ENCODE data around the gene CORO7. TPM values are rescaled to one million over a fixed set of nuclear protein-coding genes. Genes with fewer than 3 reads are reported as not detected.

The CORO7 gene
- total RNA-seq, 1 donor from 2014 or later: 52.4 TPM

- Histone ChIP-seq H3K36me3 (peaks cover 31% of the 10 kb centered on the region), H3K4me3 (no peak overlapping the region), H3K27me3 (no peaks in the 10 kb centered on the region), H3K9me3 (no peaks in the 10 kb centered on the region), H3K4me1 (peaks cover 45% of the 10 kb centered on the region), H3K27ac (peak overlapping the region; percentile 36)
- ATAC-seq (no peak), DNase-seq (no peak)
- intact Hi-C loops (cut with DNase I): no loop called here
- no peak for TF ChIP-seq CTCF (IDR thresholded peaks at IDR 0.05)
These were observed 38.2 kb downstream of the CORO7 start for GRCh38 chr16:4378161-4378666.

DNA sequence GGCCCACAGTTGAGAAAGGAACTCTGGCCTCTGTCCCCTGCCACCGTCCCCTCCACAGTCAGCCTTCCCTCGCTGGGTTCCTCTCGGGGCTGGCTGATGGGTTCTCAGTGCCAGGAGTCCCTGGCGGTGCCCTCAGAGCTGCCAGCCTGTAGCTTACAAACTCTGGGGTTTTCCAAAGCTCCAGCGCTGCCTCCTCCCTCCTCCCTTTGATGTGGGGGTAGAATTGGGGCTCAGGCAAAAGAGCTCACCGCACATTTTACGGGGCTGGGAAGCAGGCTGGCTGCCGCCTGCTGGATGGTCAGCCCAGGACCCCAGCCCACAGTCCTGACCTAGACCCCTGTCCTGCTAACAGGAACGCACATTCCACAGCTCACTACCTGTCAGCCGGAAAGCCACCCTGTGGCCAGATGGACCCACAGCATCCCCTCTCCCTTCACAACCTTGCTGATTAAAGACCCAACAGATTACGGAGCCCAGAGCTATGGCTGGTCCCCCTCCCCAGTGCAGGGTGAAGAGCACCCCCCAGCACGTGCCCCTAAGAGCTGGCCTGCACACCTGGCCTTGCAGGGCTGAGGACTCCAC lies 38.7 kb downstream of the CORO7 start:
- Histone ChIP-seq H3K9me3 (no peaks in the 10 kb centered on the region), H3K27ac (peak overlapping the region; percentile 36), H3K4me1 (peaks cover 51% of the 10 kb centered on the region), H3K4me3 (no peak overlapping the region), H3K27me3 (no peaks in the 10 kb centered on the region), H3K36me3 (peaks cover 26% of the 10 kb centered on the region)
- DNase-seq (no peak), ATAC-seq (no peak)
- TF ChIP-seq CTCF (IDR thresholded peaks at IDR 0.05): no peak
- intact Hi-C loops (cut with DNase I): no loop called here

- Histone ChIP-seq H3K4me3 (no peak overlapping the region), H3K27ac (peak overlapping the region; percentile 82), H3K27me3 (no peaks in the 10 kb centered on the region), H3K36me3 (peaks cover 19% of the 10 kb centered on the region), H3K4me1 (peaks cover 57% of the 10 kb centered on the region), H3K9me3 (no peaks in the 10 kb centered on the region)
- TF ChIP-seq CTCF (IDR thresholded peaks at IDR 0.05): no peak
- intact Hi-C loops (cut with DNase I): no loop called here
- no peak for DNase-seq
- ATAC-seq: no peak
These were observed 39.4 kb downstream of the CORO7 start for GRCh38 chr16:4376893-4377572.

DNA sequence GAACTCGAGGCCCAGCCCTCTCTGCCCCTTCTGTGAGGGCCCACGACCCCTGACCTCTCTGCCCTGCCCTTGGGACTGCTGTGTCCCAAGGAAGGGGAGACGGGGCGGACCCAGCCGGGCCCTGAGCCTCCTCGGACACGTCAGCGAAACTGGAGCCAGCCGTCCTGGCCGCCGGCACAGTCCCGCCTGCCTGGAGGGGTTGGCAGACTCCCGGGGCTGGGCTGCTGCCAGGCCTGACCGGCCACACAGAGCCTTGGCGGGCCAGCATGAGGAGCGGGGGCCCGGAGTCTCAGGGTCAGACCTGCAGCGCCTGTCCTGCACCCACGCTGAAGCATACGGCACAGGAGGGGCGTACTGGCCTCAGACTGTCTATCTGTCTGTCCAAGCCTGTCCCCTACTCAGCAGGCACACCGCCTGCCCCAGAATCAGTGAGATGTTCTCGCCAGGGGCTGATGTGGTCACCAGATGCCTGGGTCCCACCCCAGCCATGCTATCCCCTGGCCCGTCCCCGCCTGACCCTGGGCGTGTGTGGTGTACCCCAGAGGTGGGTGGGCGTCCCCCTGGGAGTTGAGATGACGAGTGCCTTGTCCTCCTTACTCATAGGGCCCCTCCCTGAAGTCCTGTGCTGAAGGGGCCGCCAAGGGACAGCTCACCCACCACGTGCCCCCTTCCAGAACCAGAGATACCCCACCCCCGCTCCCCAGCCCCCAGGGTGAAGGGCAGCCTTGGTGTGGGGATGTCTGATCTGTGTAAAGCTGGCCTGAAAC lies 40.1 kb downstream of the CORO7 start:
- TF ChIP-seq CTCF (IDR thresholded peaks at IDR 0.05): no peak
- H3K4me3 ChIP-seq: peak overlapping the region; percentile 29
- ATAC-seq (peak; percentile 64), DNase-seq (peak; percentile 94)
- H3K27me3 ChIP-seq: no peaks in the 10 kb centered on the region
- intact Hi-C loops (cut with DNase I): no loop called here
- peaks cover 60% of the 10 kb centered on the region for H3K4me1 ChIP-seq
- peaks cover 13% of the 10 kb centered on the region for H3K36me3 ChIP-seq
- no peaks in the 10 kb centered on the region for H3K9me3 ChIP-seq
- H3K27ac ChIP-seq: peak overlapping the region; percentile 82

- DNase-seq: no peak
- Histone ChIP-seq H3K9me3 (no peaks in the 10 kb centered on the region), H3K36me3 (peaks cover 7% of the 10 kb centered on the region), H3K27me3 (no peaks in the 10 kb centered on the region), H3K4me3 (peak overlapping the region; percentile 29), H3K4me1 (peaks cover 66% of the 10 kb centered on the region), H3K27ac (peak overlapping the region; percentile 82)
- intact Hi-C loops (cut with DNase I): no loop called here
- TF ChIP-seq CTCF (IDR thresholded peaks at IDR 0.05): no peak
- no peak for ATAC-seq
These were observed 40.7 kb downstream of the CORO7 start for GRCh38 chr16:4375717-4376116.
